Mucosa of stomach (tissue), 1 donor: Measurements from ENCODE around the gene CD59.
"Not testable (repeated sequence)": the region's sequence is repeated elsewhere in the genome, so short reads cannot be mapped to it uniquely, and the experiment has no call there.

Source experiments
- H3K27me3 ChIP-seq: one replicate; pipeline ENCODE4 v1.7.0; 2013; ENCODE audit warnings: mild to moderate bottlenecking, low read length; ENCODE audit not compliant: control insufficient read depth, insufficient read depth
- H3K36me3 ChIP-seq: one replicate; pipeline ENCODE4 v1.7.0; 2013; ENCODE audit warnings: low read length; ENCODE audit not compliant: control insufficient read depth, insufficient read depth
- H3K4me1 ChIP-seq: one replicate; pipeline ENCODE4 v1.7.0; 2013; ENCODE audit warnings: mild to moderate bottlenecking, low read length; ENCODE audit not compliant: control insufficient read depth, insufficient read depth
- H3K4me3 ChIP-seq: one replicate; pipeline ENCODE4 v1.7.0; 2013; ENCODE audit warnings: low read length
- H3K9ac ChIP-seq: one replicate; pipeline ENCODE4 v1.7.0; 2013; ENCODE audit warnings: mild to moderate bottlenecking, low read length, moderate library complexity
- H3K9me3 ChIP-seq: one replicate; pipeline ENCODE4 v1.7.0; 2013; ENCODE audit warnings: mild to moderate bottlenecking, low read length, moderate library complexity; ENCODE audit not compliant: control insufficient read depth
- donor health status: Pancreatic carcinoma.

Gene CD59

DNA sequence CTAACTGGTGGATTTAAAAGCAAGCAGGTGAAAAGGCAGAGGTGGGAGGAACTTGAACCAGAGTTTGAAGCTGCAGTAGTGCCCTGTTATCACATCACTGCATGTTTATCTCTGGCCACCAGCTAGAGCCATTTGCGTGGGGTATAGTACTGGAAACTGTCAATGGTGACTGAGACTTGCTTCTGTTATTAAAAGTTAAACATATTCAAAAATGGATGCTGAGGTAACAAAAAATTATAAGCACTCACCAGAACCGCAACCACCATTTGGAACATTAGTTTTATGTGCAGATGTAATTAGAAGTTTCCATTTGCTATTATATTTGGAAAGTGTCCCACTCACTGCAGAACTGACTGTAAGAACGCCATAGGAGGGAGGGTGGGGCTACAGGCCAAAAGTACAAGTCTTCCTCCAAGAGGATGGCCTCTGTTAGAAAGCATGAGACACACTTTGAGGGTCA, 1.2 kb upstream of the CD59 start:
- peak overlapping the region; percentile 91 for H3K9ac ChIP-seq
- peaks cover 34% of the 10 kb centered on the region for H3K4me1 ChIP-seq
- no peaks in the 10 kb centered on the region for H3K36me3 ChIP-seq
- H3K4me3 ChIP-seq: no peak overlapping the region
- no peaks in the 10 kb centered on the region for H3K9me3 ChIP-seq
- H3K27me3 ChIP-seq: no peaks in the 10 kb centered on the region

GRCh38 chr11:33735271-33736147, 714 bp downstream of the CD59 start:
- Histone ChIP-seq H3K4me1 (peaks cover 37% of the 10 kb centered on the region), H3K36me3 (no peaks in the 10 kb centered on the region), H3K27me3 (no peaks in the 10 kb centered on the region), H3K9ac (peak overlapping the region; percentile 91), H3K4me3 (peak overlapping the region; percentile 17), H3K9me3 (no peaks in the 10 kb centered on the region)

GRCh38 chr11:33734441-33735270, 1.6 kb downstream of the CD59 start:
- peaks cover 37% of the 10 kb centered on the region for H3K4me1 ChIP-seq

DNA sequence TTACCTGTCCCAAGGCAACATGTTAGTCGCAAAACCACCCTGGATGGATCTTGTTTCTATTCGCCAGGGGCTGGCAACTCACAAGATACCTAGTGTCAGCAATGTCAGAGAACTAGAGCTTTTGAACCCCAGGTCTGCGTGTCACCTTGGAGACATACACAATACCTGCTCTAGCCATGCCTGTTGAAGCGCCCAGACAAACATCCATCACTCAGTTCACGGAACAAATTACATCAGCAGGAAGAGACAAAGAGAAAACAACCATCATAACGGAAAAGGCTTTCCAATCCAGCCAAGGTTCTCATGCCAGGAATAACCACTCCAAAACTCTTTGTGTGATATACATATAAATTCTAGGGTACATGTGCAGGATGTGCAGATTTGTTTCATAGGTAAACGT, 2.2 kb downstream of the CD59 start:
- peaks cover 37% of the 10 kb centered on the region for H3K4me1 ChIP-seq
- no peaks in the 10 kb centered on the region for H3K27me3 ChIP-seq
- no peaks in the 10 kb centered on the region for H3K36me3 ChIP-seq
- H3K9ac ChIP-seq: no peak overlapping the region
- no peaks in the 10 kb centered on the region for H3K9me3 ChIP-seq
- no peak overlapping the region for H3K4me3 ChIP-seq

More at GRCh38 chr11:33734441-33735270, 1.6 kb downstream of the CD59 start:
- no peaks in the 10 kb centered on the region for H3K27me3 ChIP-seq
- no peaks in the 10 kb centered on the region for H3K36me3 ChIP-seq
- peak overlapping the region; percentile 17 for H3K4me3 ChIP-seq
- no peaks in the 10 kb centered on the region for H3K9me3 ChIP-seq
- peak overlapping the region; percentile 91 for H3K9ac ChIP-seq

DNA sequence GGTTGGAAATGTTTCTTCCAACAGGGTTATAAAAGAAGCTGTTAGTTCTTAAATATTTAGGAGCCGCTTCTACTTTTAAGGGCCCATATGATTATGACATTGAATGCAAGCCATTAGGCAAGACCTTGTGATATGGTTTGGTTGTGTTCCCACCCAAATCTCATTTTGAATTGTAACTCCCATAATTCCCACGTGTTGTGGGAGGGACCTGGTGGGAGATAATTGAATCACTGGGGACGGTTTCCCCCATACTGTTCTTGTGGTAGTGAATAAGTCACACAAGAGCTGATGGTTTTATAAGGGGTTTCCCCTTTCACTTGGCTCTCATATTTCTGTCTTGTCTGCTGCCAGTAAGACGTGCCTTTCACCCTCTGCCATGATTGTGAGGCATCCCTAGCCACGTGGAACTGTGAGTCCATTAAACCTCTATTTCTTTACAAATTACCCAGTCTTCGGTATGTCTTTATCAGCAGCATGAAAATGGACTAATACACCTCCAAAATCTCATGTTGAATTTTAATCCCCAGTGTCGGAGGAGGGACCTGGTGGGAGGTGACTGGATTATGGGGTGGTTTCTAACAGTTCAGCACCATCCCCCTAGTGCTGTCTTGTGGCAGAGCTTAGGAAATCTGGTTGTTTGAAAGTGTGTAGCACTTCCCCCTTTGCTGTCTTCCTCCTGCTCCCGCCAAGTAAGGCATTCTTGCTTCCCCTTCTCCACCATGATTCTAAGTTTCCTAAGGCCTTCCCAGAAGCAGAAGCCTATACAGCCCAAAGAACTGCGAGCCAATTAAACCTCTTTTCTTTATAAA, 4.3 kb downstream of the CD59 start:
- no peaks in the 10 kb centered on the region for H3K27me3 ChIP-seq
- no peaks in the 10 kb centered on the region for H3K36me3 ChIP-seq
- no peak overlapping the region for H3K9ac ChIP-seq
- H3K4me1 ChIP-seq: peaks cover 28% of the 10 kb centered on the region
- H3K4me3 ChIP-seq: no peak overlapping the region
- no peaks in the 10 kb centered on the region for H3K9me3 ChIP-seq

DNA sequence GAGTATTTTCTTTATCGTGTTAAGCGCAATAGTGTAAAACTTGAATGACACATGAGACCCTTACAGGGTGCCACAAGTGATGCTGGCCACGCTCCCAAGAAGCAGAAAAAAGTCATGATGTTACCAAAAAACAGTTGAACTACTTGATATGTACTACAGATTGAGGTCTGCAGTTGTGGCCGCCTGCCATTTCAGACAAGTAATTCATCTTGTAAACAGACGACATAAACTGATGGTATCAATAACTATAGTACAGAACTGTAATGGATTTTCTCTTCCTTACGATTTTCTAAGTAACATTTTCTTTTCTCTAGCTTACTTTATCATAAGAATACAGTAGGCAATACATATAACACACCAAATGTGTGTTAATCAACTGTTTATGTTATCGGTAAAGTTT, 5.5 kb downstream of the CD59 start:
- Histone ChIP-seq H3K27me3 (no peaks in the 10 kb centered on the region), H3K4me1 (peaks cover 24% of the 10 kb centered on the region), H3K36me3 (no peaks in the 10 kb centered on the region), H3K9me3 (no peaks in the 10 kb centered on the region), H3K4me3 (no peak overlapping the region), H3K9ac (no peak overlapping the region)

- not testable (repeated sequence) for H3K27me3 ChIP-seq, H3K9ac ChIP-seq, H3K36me3 ChIP-seq, H3K4me3 ChIP-seq, H3K9me3 ChIP-seq
- H3K4me1 ChIP-seq: peaks cover 29% of the 10 kb centered on the region
These were observed 7.1 kb downstream of the CD59 start for GRCh38 chr11:33729072-33729664.

DNA sequence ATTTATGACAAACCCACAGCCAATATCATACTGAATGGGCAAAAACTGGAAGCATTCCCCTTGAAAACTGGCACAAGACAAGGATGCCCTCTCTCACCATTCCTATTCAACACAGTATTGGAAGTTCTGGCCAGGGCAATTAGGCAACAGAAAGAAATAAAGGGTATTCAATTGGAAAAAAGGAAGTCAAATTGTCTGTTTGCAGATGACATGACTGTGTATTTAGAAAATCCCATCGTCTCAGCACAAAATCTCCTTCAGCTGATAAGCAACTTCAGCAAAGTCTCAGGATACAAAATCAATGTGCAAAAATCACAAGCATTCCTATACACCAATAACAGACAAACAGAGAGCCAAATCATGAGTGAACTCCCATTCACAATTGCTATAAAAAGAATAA, 8.7 kb downstream of the CD59 start:
- H3K9ac ChIP-seq: not testable (repeated sequence)

GRCh38 chr11:33725496-33725895, 10.7 kb downstream of the CD59 start:
- H3K4me3 ChIP-seq: no peak overlapping the region
- no peak overlapping the region for H3K9ac ChIP-seq
- no peaks in the 10 kb centered on the region for H3K27me3 ChIP-seq
- H3K9me3 ChIP-seq: no peaks in the 10 kb centered on the region
- H3K36me3 ChIP-seq: peaks cover 10% of the 10 kb centered on the region
- H3K4me1 ChIP-seq: peaks cover 35% of the 10 kb centered on the region

More for the DNA sequence above, 8.7 kb downstream of the CD59 start:
- H3K27me3 ChIP-seq, H3K36me3 ChIP-seq, H3K9me3 ChIP-seq, H3K4me3 ChIP-seq: not testable (repeated sequence)
- H3K4me1 ChIP-seq: peaks cover 31% of the 10 kb centered on the region

DNA sequence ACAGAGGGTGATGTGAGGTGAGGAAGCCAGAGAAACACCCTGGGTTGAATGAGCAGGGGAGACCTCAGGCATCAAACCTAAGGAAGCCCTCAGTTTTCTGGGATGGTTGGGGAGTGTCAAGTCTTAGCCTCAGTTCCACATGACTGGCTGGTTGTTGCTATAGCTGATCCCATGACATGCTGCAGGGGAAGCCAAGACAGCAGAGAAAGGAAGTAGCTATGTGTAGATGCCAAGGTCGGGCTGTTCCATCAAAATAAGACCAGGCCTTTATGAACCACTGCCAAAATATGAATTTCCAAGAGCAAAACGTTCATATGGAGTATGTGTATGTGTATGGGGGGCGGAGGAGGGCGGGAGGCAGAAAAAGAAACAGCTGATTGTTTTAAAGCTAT, 11.6 kb downstream of the CD59 start:
- Histone ChIP-seq H3K36me3 (peaks cover 10% of the 10 kb centered on the region), H3K27me3 (no peaks in the 10 kb centered on the region), H3K9ac (no peak overlapping the region), H3K4me1 (peaks cover 35% of the 10 kb centered on the region), H3K4me3 (no peak overlapping the region), H3K9me3 (no peaks in the 10 kb centered on the region)

- Histone ChIP-seq H3K27me3 (no peaks in the 10 kb centered on the region), H3K9me3 (no peaks in the 10 kb centered on the region), H3K4me1 (peaks cover 35% of the 10 kb centered on the region), H3K9ac (no peak overlapping the region), H3K36me3 (peaks cover 10% of the 10 kb centered on the region), H3K4me3 (no peak overlapping the region)
These were observed 12.9 kb downstream of the CD59 start for GRCh38 chr11:33723238-33723881.
